ENCODE measurements around the gene TMEM17. TPM values are rescaled to one million over a fixed set of nuclear protein-coding genes. Genes with fewer than 3 reads are reported as not detected.

Gene TMEM17
- total and polyA plus RNA-seq, 2 of the 13 experiments (the other 11 are each of a cell fraction or from before 2014, with no cell fraction given): 0.22 to 0.50 TPM

- TF ChIP-seq TERF1 (CRISPR knock-in tag; IDR thresholded peaks at IDR 0.05) (no peak), ZNF773 (CRISPR knock-in tag; IDR thresholded peaks at IDR 0.05; ENCODE audit: borderline replicate concordance) (0 out of 2 replicates have a peak, but pooled peaks have one; percentile 45), ZKSCAN5 (CRISPR knock-in tag; IDR thresholded peaks at IDR 0.05) (no peak), KAT2B (IDR thresholded peaks at IDR 0.05; ENCODE audit: borderline replicate concordance, low read depth, low read length) (no peak), HNF4G (IDR thresholded peaks at IDR 0.05; ENCODE audit: borderline replicate concordance, low read depth, low read length) (no peak), HNF4G (CRISPR knock-in tag; IDR thresholded peaks at IDR 0.05; ENCODE audit: borderline replicate concordance, low read depth) (no peak), HDAC2 (CRISPR knock-in tag; IDR thresholded peaks at IDR 0.05) (no peak), ZNF737 (CRISPR knock-in tag; IDR thresholded peaks at IDR 0.05; ENCODE audit: borderline replicate concordance) (0 out of 2 replicates have a peak, but pooled peaks have one; percentile 47), SIN3A (IDR thresholded peaks at IDR 0.05; ENCODE audit: borderline replicate concordance, low read depth, low read length) (no peak), CTCF (CRISPR knock-in tag; IDR thresholded peaks at IDR 0.05) (peak; percentile 53), ZBTB33 (CRISPR knock-in tag; IDR thresholded peaks at IDR 0.05) (no peak), SNAPC4 (CRISPR knock-in tag; IDR thresholded peaks at IDR 0.05) (no peak), MIXL1 (CRISPR knock-in tag; IDR thresholded peaks at IDR 0.05) (no peak), CEBPZ (IDR thresholded peaks at IDR 0.05; ENCODE audit: low read length) (no peak)
These were observed 38.3 kb downstream of the TMEM17 start (continued) for GRCh38 chr2:62467475-62468321.
